ENCODE measurements around the gene CWH43.
A peak's percentile ranks its signal among the peaks of the same experiment; 100 is the strongest.
"Not testable (repeated sequence)": the region's sequence is repeated elsewhere in the genome, so short reads cannot be mapped to it uniquely, and the experiment has no call there.

CWH43 gene

GRCh38 chr4:48954314-48954713, 31.8 kb upstream of the CWH43 start:
- peak overlapping the region; percentile 29 for H3K9ac ChIP-seq (ENCODE audit: low read length)
- H3K27me3 ChIP-seq (ENCODE audit: control insufficient read depth, insufficient read depth, low read length), result no peaks in the 10 kb centered on the region
- peaks cover 8% of the 10 kb centered on the region; the same call in 1 of the 2 replicates for H3K9me3 ChIP-seq (ENCODE audit: control insufficient read depth, insufficient read depth, low read depth, low read length)
- H3K27ac ChIP-seq (ENCODE audit: low read depth, low read length), result peak overlapping the region; percentile 64
- peak overlapping the region; percentile 24; the same call in 1 of the 2 replicates for H3K4me3 ChIP-seq (ENCODE audit: low read depth, low read length)
- H3K4me1 ChIP-seq (ENCODE audit: control insufficient read depth, insufficient read depth, low read length), result peaks cover 14% of the 10 kb centered on the region
- H3K36me3 ChIP-seq (ENCODE audit: control insufficient read depth, insufficient read depth, low read length), result no peaks in the 10 kb centered on the region

- peaks cover 14% of the 10 kb centered on the region for H3K4me1 ChIP-seq (ENCODE audit: control insufficient read depth, insufficient read depth, low read length)
- not testable (repeated sequence) for H3K27me3 ChIP-seq (ENCODE audit: control insufficient read depth, insufficient read depth, low read length); H3K36me3 ChIP-seq (ENCODE audit: control insufficient read depth, insufficient read depth, low read length); H3K4me3 ChIP-seq (ENCODE audit: low read depth, low read length); H3K27ac ChIP-seq (ENCODE audit: low read depth, low read length); H3K9me3 ChIP-seq (ENCODE audit: control insufficient read depth, insufficient read depth, low read depth, low read length); H3K9ac ChIP-seq (ENCODE audit: low read length)
Observed at GRCh38 chr4:48957366-48957765, 28.7 kb upstream of the CWH43 start.

DNA sequence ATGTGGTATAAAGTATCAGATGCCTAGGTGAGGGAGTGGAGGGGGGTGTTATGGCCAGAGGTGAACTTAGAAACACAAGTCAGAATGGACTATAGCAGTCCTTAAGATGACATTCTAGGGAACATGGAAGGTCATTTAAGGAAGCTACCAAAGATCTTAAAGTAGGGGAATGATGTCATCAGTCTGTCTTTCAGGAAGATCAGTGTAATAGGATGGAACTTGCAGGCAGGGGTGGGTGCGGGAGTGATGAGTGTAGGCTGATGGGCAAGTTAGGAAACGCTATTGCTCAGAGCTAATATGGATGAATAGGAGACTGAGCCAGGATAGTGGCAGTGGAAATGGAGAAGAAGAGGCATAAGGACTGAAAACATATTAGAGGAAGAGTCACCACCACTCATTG, 27.5 kb upstream of the CWH43 start:
- Histone ChIP-seq H3K9ac (ENCODE audit: low read length) (no peak overlapping the region), H3K4me3 (ENCODE audit: low read depth, low read length) (no peak overlapping the region), H3K4me1 (ENCODE audit: control insufficient read depth, insufficient read depth, low read length) (peaks cover 14% of the 10 kb centered on the region), H3K9me3 (ENCODE audit: control insufficient read depth, insufficient read depth, low read depth, low read length) (no peaks in the 10 kb centered on the region), H3K27ac (ENCODE audit: low read depth, low read length) (no peak overlapping the region), H3K36me3 (ENCODE audit: control insufficient read depth, insufficient read depth, low read length) (no peaks in the 10 kb centered on the region), H3K27me3 (ENCODE audit: control insufficient read depth, insufficient read depth, low read length) (no peaks in the 10 kb centered on the region)

DNA sequence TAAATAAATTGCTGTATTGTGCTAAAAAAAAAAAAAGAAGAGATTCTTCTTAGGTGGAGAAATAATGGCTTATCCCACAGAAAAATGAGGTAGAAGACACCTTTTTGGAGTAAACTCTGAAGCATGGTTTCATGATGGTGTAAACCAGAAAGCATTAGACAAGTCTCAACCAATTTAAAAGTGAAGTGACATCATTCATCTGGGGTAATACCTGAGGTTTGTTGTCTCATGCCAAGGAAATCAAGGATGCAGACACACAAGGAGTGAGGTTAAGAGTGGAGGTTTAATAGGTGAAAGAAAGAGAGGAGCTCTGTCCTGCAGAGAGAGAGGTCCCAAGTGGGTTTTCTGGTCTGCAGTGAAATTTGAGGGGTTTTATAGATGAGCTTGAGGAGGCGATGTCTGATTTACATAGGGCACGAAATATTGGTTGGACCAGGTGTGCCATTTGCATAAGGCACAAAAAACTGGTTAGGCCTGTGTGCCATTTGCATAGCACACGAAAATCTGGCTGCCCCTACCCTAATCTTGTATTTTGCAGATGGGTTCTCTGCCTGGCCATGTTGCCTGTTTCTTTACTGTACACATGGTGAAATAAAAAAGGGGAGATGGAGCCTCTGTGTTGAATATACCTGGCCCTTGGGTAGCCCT, 25.0 kb upstream of the CWH43 start:
- no peak overlapping the region for H3K27ac ChIP-seq (ENCODE audit: low read depth, low read length)
- H3K4me1 ChIP-seq (ENCODE audit: control insufficient read depth, insufficient read depth, low read length), result no peaks in the 10 kb centered on the region
- H3K9ac ChIP-seq (ENCODE audit: low read length), result no peak overlapping the region
- H3K9me3 ChIP-seq (ENCODE audit: control insufficient read depth, insufficient read depth, low read depth, low read length), result no peaks in the 10 kb centered on the region
- H3K36me3 ChIP-seq (ENCODE audit: control insufficient read depth, insufficient read depth, low read length), result no peaks in the 10 kb centered on the region
- no peaks in the 10 kb centered on the region for H3K27me3 ChIP-seq (ENCODE audit: control insufficient read depth, insufficient read depth, low read length)
- H3K4me3 ChIP-seq (ENCODE audit: low read depth, low read length), result no peak overlapping the region

- H3K4me3 ChIP-seq (ENCODE audit: low read depth, low read length), result no peak overlapping the region
- no peaks in the 10 kb centered on the region for H3K4me1 ChIP-seq (ENCODE audit: control insufficient read depth, insufficient read depth, low read length)
- no peak overlapping the region for H3K9ac ChIP-seq (ENCODE audit: low read length)
- no peaks in the 10 kb centered on the region for H3K36me3 ChIP-seq (ENCODE audit: control insufficient read depth, insufficient read depth, low read length)
- no peak overlapping the region for H3K27ac ChIP-seq (ENCODE audit: low read depth, low read length)
- no peaks in the 10 kb centered on the region for H3K9me3 ChIP-seq (ENCODE audit: control insufficient read depth, insufficient read depth, low read depth, low read length)
- H3K27me3 ChIP-seq (ENCODE audit: control insufficient read depth, insufficient read depth, low read length), result no peaks in the 10 kb centered on the region
Observed at GRCh38 chr4:48962636-48963035, 23.4 kb upstream of the CWH43 start.

GRCh38 chr4:48963042-48963679, 22.9 kb upstream of the CWH43 start:
- H3K4me1 ChIP-seq (ENCODE audit: control insufficient read depth, insufficient read depth, low read length), result no peaks in the 10 kb centered on the region
- no peak overlapping the region for H3K27ac ChIP-seq (ENCODE audit: low read depth, low read length)
- no peaks in the 10 kb centered on the region for H3K9me3 ChIP-seq (ENCODE audit: control insufficient read depth, insufficient read depth, low read depth, low read length)
- H3K27me3 ChIP-seq (ENCODE audit: control insufficient read depth, insufficient read depth, low read length), result no peaks in the 10 kb centered on the region
- H3K4me3 ChIP-seq (ENCODE audit: low read depth, low read length), result no peak overlapping the region
- no peak overlapping the region for H3K9ac ChIP-seq (ENCODE audit: low read length)
- no peaks in the 10 kb centered on the region for H3K36me3 ChIP-seq (ENCODE audit: control insufficient read depth, insufficient read depth, low read length)

GRCh38 chr4:48967101-48967500, 19.0 kb upstream of the CWH43 start:
- Histone ChIP-seq H3K9me3 (ENCODE audit: control insufficient read depth, insufficient read depth, low read depth, low read length) (no peaks in the 10 kb centered on the region), H3K4me1 (ENCODE audit: control insufficient read depth, insufficient read depth, low read length) (no peaks in the 10 kb centered on the region), H3K9ac (ENCODE audit: low read length) (no peak overlapping the region), H3K4me3 (ENCODE audit: low read depth, low read length) (no peak overlapping the region), H3K27ac (ENCODE audit: low read depth, low read length) (no peak overlapping the region), H3K36me3 (ENCODE audit: control insufficient read depth, insufficient read depth, low read length) (no peaks in the 10 kb centered on the region), H3K27me3 (ENCODE audit: control insufficient read depth, insufficient read depth, low read length) (no peaks in the 10 kb centered on the region)

DNA sequence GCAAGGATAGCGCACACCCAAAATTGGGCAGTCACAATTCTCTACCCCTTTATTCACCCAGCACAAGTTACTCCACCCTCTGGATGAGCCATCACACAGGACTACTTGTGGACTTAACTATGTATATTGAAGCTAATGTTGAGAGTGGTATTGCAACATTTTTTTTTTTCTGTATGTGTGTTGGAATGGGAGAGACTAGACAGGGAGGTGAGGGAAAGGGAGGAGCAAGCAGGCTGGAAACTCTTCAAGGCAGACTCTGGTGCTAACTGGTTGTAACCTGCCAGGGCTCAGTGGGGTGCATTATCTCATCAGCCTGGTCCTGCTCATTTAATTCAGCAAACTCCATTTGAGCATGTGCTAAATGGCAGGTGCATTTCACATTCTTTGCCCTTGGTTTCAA, 18.4 kb upstream of the CWH43 start:
- H3K27ac ChIP-seq (ENCODE audit: low read depth, low read length), result no peak overlapping the region
- no peak overlapping the region for H3K4me3 ChIP-seq (ENCODE audit: low read depth, low read length)
- no peaks in the 10 kb centered on the region for H3K27me3 ChIP-seq (ENCODE audit: control insufficient read depth, insufficient read depth, low read length)
- H3K4me1 ChIP-seq (ENCODE audit: control insufficient read depth, insufficient read depth, low read length), result no peaks in the 10 kb centered on the region
- no peaks in the 10 kb centered on the region for H3K9me3 ChIP-seq (ENCODE audit: control insufficient read depth, insufficient read depth, low read depth, low read length)
- no peaks in the 10 kb centered on the region for H3K36me3 ChIP-seq (ENCODE audit: control insufficient read depth, insufficient read depth, low read length)
- H3K9ac ChIP-seq (ENCODE audit: low read length), result no peak overlapping the region

DNA sequence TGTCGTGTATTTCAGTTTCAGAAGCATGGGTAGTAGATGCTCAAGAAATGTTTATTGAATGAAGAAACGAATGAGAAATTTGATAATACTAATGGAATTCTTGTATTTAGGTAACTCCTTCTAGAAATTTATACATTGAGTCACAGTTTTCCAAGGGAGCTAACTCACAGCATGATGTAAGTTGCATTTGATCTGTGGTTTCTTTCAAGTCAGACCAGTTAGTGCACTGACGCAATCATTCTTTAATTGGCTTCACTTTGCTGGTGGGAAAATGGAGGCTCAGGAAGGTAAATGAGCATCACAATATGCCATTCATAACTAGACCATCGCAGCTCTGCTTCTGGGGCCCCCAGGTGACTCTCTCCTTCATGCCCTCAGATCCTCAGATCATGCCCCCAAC, 17.3 kb upstream of the CWH43 start:
- Histone ChIP-seq H3K4me3 (ENCODE audit: low read depth, low read length) (no peak overlapping the region), H3K9me3 (ENCODE audit: control insufficient read depth, insufficient read depth, low read depth, low read length) (no peaks in the 10 kb centered on the region), H3K27ac (ENCODE audit: low read depth, low read length) (no peak overlapping the region), H3K9ac (ENCODE audit: low read length) (no peak overlapping the region), H3K36me3 (ENCODE audit: control insufficient read depth, insufficient read depth, low read length) (no peaks in the 10 kb centered on the region), H3K27me3 (ENCODE audit: control insufficient read depth, insufficient read depth, low read length) (no peaks in the 10 kb centered on the region), H3K4me1 (ENCODE audit: control insufficient read depth, insufficient read depth, low read length) (no peaks in the 10 kb centered on the region)

GRCh38 chr4:48970471-48970921, 15.6 kb upstream of the CWH43 start:
- no peak overlapping the region for H3K4me3 ChIP-seq (ENCODE audit: low read depth, low read length)
- H3K9me3 ChIP-seq (ENCODE audit: control insufficient read depth, insufficient read depth, low read depth, low read length), result no peaks in the 10 kb centered on the region
- peaks cover 8% of the 10 kb centered on the region for H3K27me3 ChIP-seq (ENCODE audit: control insufficient read depth, insufficient read depth, low read length)
- no peak overlapping the region for H3K27ac ChIP-seq (ENCODE audit: low read depth, low read length)
- no peaks in the 10 kb centered on the region for H3K4me1 ChIP-seq (ENCODE audit: control insufficient read depth, insufficient read depth, low read length)
- no peak overlapping the region for H3K9ac ChIP-seq (ENCODE audit: low read length)
- H3K36me3 ChIP-seq (ENCODE audit: control insufficient read depth, insufficient read depth, low read length), result no peaks in the 10 kb centered on the region

GRCh38 chr4:48974979-48975640, 11.0 kb upstream of the CWH43 start:
- Histone ChIP-seq H3K27ac (ENCODE audit: low read depth, low read length) (no peak overlapping the region), H3K4me1 (ENCODE audit: control insufficient read depth, insufficient read depth, low read length) (no peaks in the 10 kb centered on the region), H3K36me3 (ENCODE audit: control insufficient read depth, insufficient read depth, low read length) (no peaks in the 10 kb centered on the region), H3K27me3 (ENCODE audit: control insufficient read depth, insufficient read depth, low read length) (peaks cover 9% of the 10 kb centered on the region), H3K4me3 (ENCODE audit: low read depth, low read length) (no peak overlapping the region), H3K9me3 (ENCODE audit: control insufficient read depth, insufficient read depth, low read depth, low read length) (no peaks in the 10 kb centered on the region), H3K9ac (ENCODE audit: low read length) (no peak overlapping the region)
